Heart left ventricle (tissue), 13 donors: ENCODE data around the gene PRR5.

Experiments
- POLR2A ChIP-seq, 2 donors: fragments of 450-650 bp; IDR thresholded peaks; one replicate each; pipeline ENCODE4 v1.6.1; 2017; ENCODE audit warnings: antibody characterized with exemption in 2 of 2, mild to moderate bottlenecking in 2 of 2, moderate library complexity in 2 of 2
- TF ChIP-seq, protein P1 (sequence below), 12 donors: fragments of 200-600 bp; sonication (generic) in 4 of 12; IDR thresholded peaks; one replicate each; pipeline versions ENCODE4 v1.5.0 to v1.8.0; 2018 to 2022; ENCODE audit warnings: antibody characterized with exemption in 12 of 12, mild to moderate bottlenecking in 5 of 12
- donor health status: ischemic (EF 13 %, LVEDD 7.1; RV severe dilation, severe dysfunction).
- donor health status: DM: no; HTN: yes; CAD: no.
- donor health status: DM: no; HTN: no; CAD: no.
- donor health status: ischemic (EF 25% LVEDD 6.9; RV normal size, moderate dysfunction).
- donor health status: ischemic (EF 25% LVEDD 5.7; RV mildly dilated, moderate dysfunction).
- donor health status: ischemic (EF 35%, LVEDD 5.7; RV mildly dilated, moderate dysfunction).
- donor health status: nonischemic (EF 11% LVEDD 7.7; RV severe dilation, severe dysfunction).
- donor health status: DM: yes; HTN: yes; CAD: no.
- donor health status: PGD.
- donor health status: ischemic (EF 29% LVEDD 5.4; RV normal size, mild dysfunction).
- donor health status: nonischemic (EF 23%, LVEDD 6.1; RV moderate dilation, normal function).

DNA sequence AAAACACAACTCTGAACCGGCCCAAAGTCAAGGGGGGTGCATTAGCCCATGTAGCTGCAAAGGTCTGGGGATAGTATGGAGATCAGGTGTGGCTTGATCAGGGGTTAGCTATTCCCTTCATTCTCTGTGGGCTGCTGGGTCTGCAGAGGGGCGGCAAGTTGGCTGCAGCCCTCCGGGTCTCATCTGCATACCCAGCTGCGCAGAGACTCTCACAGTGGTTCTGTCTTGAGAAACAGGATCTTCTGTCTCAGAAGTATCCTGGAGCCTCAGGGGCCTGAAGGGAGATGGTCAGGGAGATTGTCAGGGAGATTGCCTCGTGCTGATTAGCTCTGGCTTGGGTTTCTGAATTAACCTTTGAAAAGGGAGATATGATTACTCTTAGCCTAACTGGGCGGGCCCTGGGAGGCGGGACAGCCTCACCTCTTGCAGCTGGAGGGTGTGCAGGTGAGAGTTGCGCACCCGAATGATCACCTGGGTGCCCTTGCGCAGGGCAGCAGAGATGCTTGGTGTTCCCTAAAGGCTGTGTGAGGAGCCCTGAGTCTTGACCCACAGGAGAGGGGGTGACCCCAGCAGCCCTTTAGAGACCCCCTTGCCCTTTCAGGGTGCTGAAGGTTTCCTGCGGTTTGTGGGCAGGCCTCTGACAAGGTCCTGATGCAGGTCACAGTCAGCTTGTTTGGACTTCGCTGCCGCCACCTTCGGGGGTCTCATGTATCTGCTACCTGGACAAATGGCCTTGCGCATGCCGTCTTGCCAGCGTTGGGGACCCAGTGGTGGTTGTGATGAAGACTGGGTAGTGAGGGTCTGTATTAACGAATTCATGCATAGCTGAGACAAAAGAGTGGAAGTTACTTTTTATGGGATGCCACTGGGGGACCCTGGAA, 57.7 kb downstream of the PRR5 start:
- TF ChIP-seq, protein P1, sequence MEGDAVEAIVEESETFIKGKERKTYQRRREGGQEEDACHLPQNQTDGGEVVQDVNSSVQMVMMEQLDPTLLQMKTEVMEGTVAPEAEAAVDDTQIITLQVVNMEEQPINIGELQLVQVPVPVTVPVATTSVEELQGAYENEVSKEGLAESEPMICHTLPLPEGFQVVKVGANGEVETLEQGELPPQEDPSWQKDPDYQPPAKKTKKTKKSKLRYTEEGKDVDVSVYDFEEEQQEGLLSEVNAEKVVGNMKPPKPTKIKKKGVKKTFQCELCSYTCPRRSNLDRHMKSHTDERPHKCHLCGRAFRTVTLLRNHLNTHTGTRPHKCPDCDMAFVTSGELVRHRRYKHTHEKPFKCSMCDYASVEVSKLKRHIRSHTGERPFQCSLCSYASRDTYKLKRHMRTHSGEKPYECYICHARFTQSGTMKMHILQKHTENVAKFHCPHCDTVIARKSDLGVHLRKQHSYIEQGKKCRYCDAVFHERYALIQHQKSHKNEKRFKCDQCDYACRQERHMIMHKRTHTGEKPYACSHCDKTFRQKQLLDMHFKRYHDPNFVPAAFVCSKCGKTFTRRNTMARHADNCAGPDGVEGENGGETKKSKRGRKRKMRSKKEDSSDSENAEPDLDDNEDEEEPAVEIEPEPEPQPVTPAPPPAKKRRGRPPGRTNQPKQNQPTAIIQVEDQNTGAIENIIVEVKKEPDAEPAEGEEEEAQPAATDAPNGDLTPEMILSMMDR (IDR thresholded peaks at IDR 0.05) = no peak
- TF ChIP-seq POLR2A (IDR thresholded peaks at IDR 0.05) = no peak
